ENCODE data around the gene PRKAG1. TPM values are rescaled to one million over a fixed set of nuclear protein-coding genes. Genes with fewer than 3 reads are reported as not detected.
A peak's percentile ranks its signal among the peaks of the same experiment; 100 is the strongest.
"Not testable (repeated sequence)": the region's sequence is repeated elsewhere in the genome, so short reads cannot be mapped to it uniquely, and the experiment has no call there.

The PRKAG1 gene
- total RNA-seq, result 10 to 100 TPM; 63.4 to 70.3 TPM

- H3K4me1 Mint-ChIP-seq (ENCODE audit: low read depth in 2 of 2), result peaks cover 35 to 37% of the 10 kb centered on the region in 2 donors
- no peaks in the 10 kb centered on the region for H3K9me3 Mint-ChIP-seq
- ATAC-seq (peak; percentile 96 to 97), DNase-seq (ENCODE audit: low spot score) (peak; percentile 97)
- H3K27me3 Mint-ChIP-seq, result no peaks in the 10 kb centered on the region
- H3K27ac Mint-ChIP-seq, result peak within 1 kb of the TSS; percentile 95 to 98
- H3K4me3 Mint-ChIP-seq, result peak within 1 kb of the TSS; percentile 94
- H3K36me3 Mint-ChIP-seq, result peaks cover 18% of the 10 kb centered on the region
Observed at GRCh38 chr12:49018261-49019119, at the start of gene PRKAG1. Gene PRKAG1 (minus strand): TSS chr12:49018776. CDS start chr12:49018740, 36 bp downstream.

DNA sequence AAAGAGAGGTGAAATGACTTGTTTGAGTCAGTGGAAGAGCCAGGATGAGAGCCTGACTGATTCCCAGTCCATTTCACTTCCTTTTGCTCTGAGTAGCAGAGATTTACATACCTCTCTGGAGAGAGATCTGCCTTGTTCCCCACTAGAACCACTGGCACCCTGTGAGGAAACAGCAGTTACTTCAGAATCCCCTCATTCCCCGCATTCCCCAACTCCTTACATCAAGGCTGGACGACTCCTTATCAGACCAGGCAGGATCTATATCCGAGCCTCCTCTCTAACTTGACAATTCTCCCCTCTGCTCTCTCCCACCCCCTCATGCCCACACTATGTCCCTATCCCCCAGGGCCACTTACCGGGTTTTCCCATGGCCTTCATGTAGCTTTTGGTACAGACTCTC, 47.5 kb upstream of the PRKAG1 start:
- peaks cover 31 to 33% of the 10 kb centered on the region in 2 donors for H3K4me1 Mint-ChIP-seq (ENCODE audit: low read depth in 2 of 2)
- H3K27ac Mint-ChIP-seq, result no peak overlapping the region
- H3K36me3 Mint-ChIP-seq, result peaks cover 7% of the 10 kb centered on the region

DNA sequence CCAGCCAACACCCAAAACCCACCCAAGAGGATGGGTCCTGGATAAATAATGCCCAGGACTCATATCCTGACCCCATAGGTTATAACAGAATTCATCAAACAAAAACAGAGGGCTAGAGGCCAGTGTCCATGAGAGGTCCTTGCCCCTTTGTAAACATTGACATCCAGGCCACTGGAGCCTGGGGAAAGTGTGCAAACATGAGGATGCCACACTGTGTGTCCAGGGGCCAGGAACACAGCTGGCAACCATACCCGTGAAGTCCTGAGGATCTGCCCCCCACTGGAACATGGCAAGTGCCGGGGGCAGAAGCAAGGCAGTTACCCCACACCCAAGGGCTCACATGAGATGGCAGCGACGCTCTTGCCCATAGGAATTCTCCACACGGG, 46.2 kb upstream of the PRKAG1 start:
- H3K27ac Mint-ChIP-seq, result no peak overlapping the region
- peaks cover 7% of the 10 kb centered on the region for H3K36me3 Mint-ChIP-seq
- no peak overlapping the region for H3K4me3 Mint-ChIP-seq
- H3K27me3 Mint-ChIP-seq, result no peaks in the 10 kb centered on the region
- H3K9me3 Mint-ChIP-seq, result no peaks in the 10 kb centered on the region
- peaks cover 26 to 28% of the 10 kb centered on the region in 2 donors for H3K4me1 Mint-ChIP-seq (ENCODE audit: low read depth in 2 of 2)
- DNase-seq (ENCODE audit: low spot score) (no peak), ATAC-seq (no peak)

More for the DNA sequence above, 47.5 kb upstream of the PRKAG1 start:
- Mint-ChIP-seq H3K27me3 (no peaks in the 10 kb centered on the region), H3K9me3 (no peaks in the 10 kb centered on the region), H3K4me3 (no peak overlapping the region)
- DNase-seq (ENCODE audit: low spot score) (no peak), ATAC-seq (no peak)

DNA sequence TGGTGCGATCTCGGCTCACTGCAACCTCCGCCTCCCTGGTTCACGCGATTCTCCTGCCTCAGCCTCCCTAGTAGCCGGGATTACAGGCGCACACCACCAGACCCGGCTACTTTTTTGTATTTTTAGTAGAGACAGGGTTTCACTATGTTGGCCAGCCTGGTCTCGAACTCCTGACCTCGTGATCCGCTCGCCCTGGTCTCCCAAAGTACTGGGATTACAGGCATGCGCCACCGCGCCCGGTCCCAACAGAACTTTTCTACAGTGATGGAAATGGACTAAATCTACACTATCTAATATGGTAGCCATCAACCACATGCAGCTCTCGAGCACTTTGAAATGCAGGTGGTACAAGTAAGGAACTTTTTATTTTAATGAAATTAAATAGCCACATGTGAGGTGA, 43.3 kb upstream of the PRKAG1 start:
- peaks cover 32 to 37% of the 10 kb centered on the region in 2 donors for H3K4me1 Mint-ChIP-seq (ENCODE audit: low read depth in 2 of 2)
- H3K36me3 Mint-ChIP-seq; H3K9me3 Mint-ChIP-seq; ATAC-seq; H3K4me3 Mint-ChIP-seq; DNase-seq (ENCODE audit: low spot score); H3K27me3 Mint-ChIP-seq: not testable (repeated sequence)
- peak overlapping the region in 1 of 2 donors; percentile 84 for H3K27ac Mint-ChIP-seq

DNA sequence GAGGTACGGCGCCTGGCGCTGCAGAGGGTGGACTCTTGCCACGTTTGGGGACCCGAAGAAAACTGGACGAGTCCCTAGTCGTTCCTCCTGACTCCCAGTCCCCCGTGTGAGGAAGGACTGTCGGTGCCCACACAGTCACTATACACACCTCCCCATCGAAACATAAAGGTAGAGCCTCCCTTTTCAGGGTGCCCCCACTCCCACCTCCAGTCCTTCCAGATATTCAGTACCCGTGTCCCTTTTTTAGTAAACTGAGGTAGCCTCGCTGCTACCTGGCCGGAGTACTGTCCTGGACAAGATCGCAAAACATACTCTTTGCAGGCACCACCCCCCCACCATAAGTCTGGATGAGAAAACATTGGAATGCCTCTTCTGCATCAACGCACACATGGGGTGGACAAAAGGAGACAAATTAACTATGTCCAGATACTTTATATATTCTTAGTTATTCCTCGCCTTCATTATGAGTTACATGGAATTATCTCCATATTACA, 42.6 kb upstream of the PRKAG1 start:
- DNase-seq (ENCODE audit: low spot score) (no peak), ATAC-seq (peak in 1 of 2 donors; percentile 8)
- H3K4me3 Mint-ChIP-seq, result peak overlapping the region; percentile 95
- peak overlapping the region; percentile 84 to 91 for H3K27ac Mint-ChIP-seq
- H3K27me3 Mint-ChIP-seq, result no peaks in the 10 kb centered on the region
- no peaks in the 10 kb centered on the region for H3K9me3 Mint-ChIP-seq
- peaks cover 39 to 44% of the 10 kb centered on the region in 2 donors for H3K4me1 Mint-ChIP-seq (ENCODE audit: low read depth in 2 of 2)
- peaks cover 7% of the 10 kb centered on the region for H3K36me3 Mint-ChIP-seq

- Mint-ChIP-seq H3K36me3 (peaks cover 7% of the 10 kb centered on the region), H3K4me1 (ENCODE audit: low read depth in 2 of 2) (peaks cover 46 to 52% of the 10 kb centered on the region in 2 donors), H3K4me3 (peak within 1 kb of the TSS; percentile 95), H3K27me3 (no peaks in the 10 kb centered on the region), H3K9me3 (no peaks in the 10 kb centered on the region), H3K27ac (peak within 1 kb of the TSS; percentile 84 to 91)
- peak; percentile 88 for DNase-seq (ENCODE audit: low spot score)
- ATAC-seq, result peak; percentile 86 to 90
Observed at GRCh38 chr12:49060237-49061156, 41.9 kb upstream of the PRKAG1 start, which contains the start of gene KMT2D. Gene KMT2D (minus strand): TSS chr12:49060794. CDS start chr12:49055324, 5,470 bp downstream.

DNA sequence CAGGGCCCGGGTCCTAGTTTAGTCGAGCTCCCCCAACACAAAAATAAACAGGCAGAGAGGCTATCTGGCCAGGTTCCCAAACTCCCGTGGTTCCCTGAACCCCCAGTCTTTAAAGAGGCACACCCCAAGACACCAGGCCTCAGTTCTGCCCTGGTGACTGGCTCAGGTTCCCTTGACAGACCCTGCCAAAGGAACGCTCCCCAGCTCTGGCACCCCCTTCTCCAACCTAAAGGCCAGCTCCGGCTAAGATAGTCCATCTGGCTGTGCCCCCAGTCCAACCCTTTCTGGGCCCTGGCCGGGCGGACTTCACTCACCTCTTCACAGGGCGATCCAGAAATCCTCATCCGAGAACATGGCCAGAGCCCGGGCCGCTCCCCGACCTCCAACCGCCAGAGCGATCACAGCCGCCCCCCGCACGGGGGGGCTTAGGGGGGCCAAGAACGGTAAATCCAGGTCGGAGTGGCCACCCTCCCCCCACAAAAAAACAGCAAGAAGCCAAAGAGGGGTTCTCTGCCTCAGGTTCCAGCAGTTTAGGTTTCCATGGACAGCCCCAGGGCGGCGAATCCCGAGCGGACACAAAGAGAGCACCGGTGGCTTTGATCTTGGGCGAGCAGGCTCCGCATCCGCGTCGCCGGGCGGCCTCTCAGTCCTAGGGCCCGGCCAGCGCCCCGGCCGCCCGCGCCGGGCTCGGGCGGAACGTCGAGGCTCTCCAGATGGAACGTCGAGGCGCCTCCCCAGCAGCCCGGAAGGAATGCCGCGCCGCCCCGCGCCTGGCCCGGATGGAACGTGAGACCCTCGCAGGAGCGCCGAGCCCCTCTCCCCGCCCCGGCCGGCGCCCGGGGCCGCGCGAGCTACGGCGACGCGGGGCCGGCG, 41.0 kb upstream of the PRKAG1 start:
- Mint-ChIP-seq H3K27me3 (no peaks in the 10 kb centered on the region), H3K4me3 (peak overlapping the region; percentile 82), H3K27ac (peak overlapping the region; percentile 67 to 90), H3K36me3 (peaks cover 12% of the 10 kb centered on the region), H3K9me3 (no peaks in the 10 kb centered on the region), H3K4me1 (ENCODE audit: low read depth in 2 of 2) (peaks cover 55 to 58% of the 10 kb centered on the region in 2 donors)
- DNase-seq (ENCODE audit: low spot score), result no peak
- peak; percentile 29 to 45 for ATAC-seq

GRCh38 chr12:49059045-49059298, 40.4 kb upstream of the PRKAG1 start:
- peak overlapping the region; percentile 82 for H3K4me3 Mint-ChIP-seq
- peaks cover 53 to 57% of the 10 kb centered on the region in 2 donors for H3K4me1 Mint-ChIP-seq (ENCODE audit: low read depth in 2 of 2)
- ATAC-seq, result no peak

GRCh38 chr12:49058366-49059044, 39.9 kb upstream of the PRKAG1 start:
- Mint-ChIP-seq H3K27ac (peak overlapping the region; percentile 67 to 90), H3K4me1 (ENCODE audit: low read depth in 2 of 2) (peaks cover 48 to 54% of the 10 kb centered on the region in 2 donors), H3K36me3 (peaks cover 5% of the 10 kb centered on the region), H3K4me3 (peak overlapping the region; percentile 82), H3K9me3 (no peaks in the 10 kb centered on the region), H3K27me3 (no peaks in the 10 kb centered on the region)
- ATAC-seq (no peak), DNase-seq (ENCODE audit: low spot score) (no peak)

More at GRCh38 chr12:49059045-49059298, 40.4 kb upstream of the PRKAG1 start:
- Mint-ChIP-seq H3K9me3 (no peaks in the 10 kb centered on the region), H3K27ac (peak overlapping the region; percentile 67 to 90), H3K27me3 (no peaks in the 10 kb centered on the region), H3K36me3 (peaks cover 8% of the 10 kb centered on the region)
- no peak for DNase-seq (ENCODE audit: low spot score)

DNA sequence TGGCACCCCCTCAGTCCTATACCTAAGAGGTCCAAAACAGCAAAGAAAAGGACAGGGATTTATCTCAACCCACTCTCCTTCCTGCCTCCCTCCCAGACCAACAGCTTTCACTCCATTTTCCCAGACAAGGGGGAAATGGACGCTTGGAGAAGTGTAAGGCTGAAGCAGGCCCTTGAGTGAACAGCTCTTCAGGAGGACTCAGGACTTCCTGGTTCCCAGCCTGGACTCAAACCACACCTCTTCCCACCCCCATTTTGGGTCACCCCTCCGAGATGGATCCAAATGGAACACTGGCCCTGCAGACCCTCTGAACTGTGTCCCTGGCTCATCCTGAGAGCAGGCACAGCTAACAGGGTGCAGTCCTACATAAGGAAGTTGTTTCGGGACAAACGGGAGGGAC, 39.3 kb upstream of the PRKAG1 start:
- peaks cover 48 to 60% of the 10 kb centered on the region in 2 donors for H3K4me1 Mint-ChIP-seq (ENCODE audit: low read depth in 2 of 2)
- no peaks in the 10 kb centered on the region for H3K27me3 Mint-ChIP-seq
- peak overlapping the region; percentile 82 for H3K4me3 Mint-ChIP-seq
- ATAC-seq (no peak), DNase-seq (ENCODE audit: low spot score) (no peak)
- H3K27ac Mint-ChIP-seq, result peak overlapping the region; percentile 67 to 90
- no peaks in the 10 kb centered on the region for H3K9me3 Mint-ChIP-seq
- peaks cover 5% of the 10 kb centered on the region for H3K36me3 Mint-ChIP-seq

GRCh38 chr12:49055978-49056754, 37.6 kb upstream of the PRKAG1 start:
- ATAC-seq (peak; percentile 80), DNase-seq (ENCODE audit: low spot score) (peak; percentile 82)
- H3K27ac Mint-ChIP-seq, result peak overlapping the region; percentile 67 to 90
- peaks cover 46 to 67% of the 10 kb centered on the region in 2 donors for H3K4me1 Mint-ChIP-seq (ENCODE audit: low read depth in 2 of 2)
- no peaks in the 10 kb centered on the region for H3K27me3 Mint-ChIP-seq
- H3K36me3 Mint-ChIP-seq, result peaks cover 16% of the 10 kb centered on the region
- H3K9me3 Mint-ChIP-seq, result no peaks in the 10 kb centered on the region
- peak overlapping the region; percentile 82 for H3K4me3 Mint-ChIP-seq

GRCh38 chr12:49055092-49055491, 36.5 kb upstream of the PRKAG1 start:
- no peak for DNase-seq (ENCODE audit: low spot score)
- Mint-ChIP-seq H3K27ac (peak overlapping the region; percentile 67 to 90), H3K36me3 (peaks cover 16% of the 10 kb centered on the region), H3K9me3 (no peaks in the 10 kb centered on the region), H3K4me3 (no peak overlapping the region), H3K4me1 (ENCODE audit: low read depth in 2 of 2) (peaks cover 42 to 67% of the 10 kb centered on the region in 2 donors), H3K27me3 (no peaks in the 10 kb centered on the region)
- ATAC-seq, result no peak

All from natural killer cell treated with Interleukin-12 subunit alpha and Interleukin-12 subunit beta and Interleukin-15 and Interleukin-18, amount 100 ng/mL, for 72 hours (primary cell).